Subcutaneous adipose tissue (tissue), 4 donors: ENCODE measurements around the gene KCNIP1. TPM values are rescaled to one million over a fixed set of nuclear protein-coding genes. Genes with fewer than 3 reads are reported as not detected.

Experiments used
- CTCF ChIP-seq: fragments of 450-650 bp; IDR thresholded peaks from one replicate; pipeline ENCODE4 v1.5.1; 2016; ENCODE audit warnings: low read depth, mild to moderate bottlenecking, control low read depth, antibody characterized with exemption, moderate library complexity
- total RNA-seq, 4 donors: library from RNA; depleted of rRNA; stranded (reverse); fragments of >200 nt; gene quantifications; one replicate each; pipeline ENCODE4 v1.1.0, GENCODE V29; 2016

KCNIP1 gene
- total RNA-seq, 4 donors from 2014 or later = 6.4 TPM; not detected in 3

GRCh38 chr5:170644501-170644900, 140.7 kb downstream of the KCNIP1 start:
- TF ChIP-seq CTCF = no peak

GRCh38 chr5:170648541-170648940, 144.7 kb downstream of the KCNIP1 start:
- no peak for TF ChIP-seq CTCF

- TF ChIP-seq CTCF = no peak
Observed at GRCh38 chr5:170650850-170651249, 147.0 kb downstream of the KCNIP1 start.

GRCh38 chr5:170651604-170652277, 147.9 kb downstream of the KCNIP1 start:
- no peak for TF ChIP-seq CTCF

- TF ChIP-seq CTCF = no peak
Observed at GRCh38 chr5:170655476-170655875, 151.7 kb downstream of the KCNIP1 start.

- no peak for TF ChIP-seq CTCF
Observed at GRCh38 chr5:170655920-170656319, 152.1 kb downstream of the KCNIP1 start.

- TF ChIP-seq CTCF = no peak
Observed at GRCh38 chr5:170656346-170656745, 152.5 kb downstream of the KCNIP1 start.
